Sigmoid colon (tissue), 7 donors: ENCODE data around the gene LTN1. TPM values are rescaled to one million over a fixed set of nuclear protein-coding genes. Genes with fewer than 3 reads are reported as not detected.

Experiments
- DNase-seq: peaks from one replicate; pipeline ENCODE4 v3.0.0-alpha.2; 2019
- H3K27ac ChIP-seq, 4 donors: fragments of 200-600 bp; sonication (generic); one replicate each; pipeline ENCODE4 v1.5.1; 2016 to 2019; ENCODE audit warnings: mild to moderate bottlenecking in 1 of 4
- H3K27me3 ChIP-seq, 3 donors: fragments of 200-600 bp; sonication (generic); one replicate each; pipeline ENCODE4 v1.5.1; 2019; ENCODE audit warnings: mild to moderate bottlenecking in 1 of 3
- H3K36me3 ChIP-seq, 4 donors: fragments of 200-600 bp; sonication (generic); one replicate each; pipeline ENCODE4 v1.5.1; 2016 to 2019
- H3K4me1 ChIP-seq, 4 donors: fragments of 200-600 bp; sonication (generic); one replicate each; pipeline ENCODE4 v1.5.1; 2017 to 2019
- H3K4me3 ChIP-seq, 4 donors: fragments of 200-600 bp; sonication (generic); one replicate each; pipeline ENCODE4 v1.5.1; 2017 to 2019; ENCODE audit warnings: mild to moderate bottlenecking in 2 of 4, moderate library complexity in 1 of 4
- H3K9me3 ChIP-seq, 4 donors: fragments of 200-600 bp in 3 of 4; sonication (generic) in 3 of 4; one replicate each; pipeline versions ENCODE4 v1.5.1 to v1.6.1; 2013 to 2019
- EP300 ChIP-seq, 4 donors: sonication (generic); formaldehyde crosslinking; IDR thresholded peaks; one replicate each; pipeline ENCODE4 v1.6.1; 2017; ENCODE audit warnings: antibody characterized with exemption in 4 of 4
- POLR2A ChIP-seq, 2 donors: fragments of 450-650 bp; IDR thresholded peaks; one replicate each; pipeline ENCODE4 v1.6.1; 2016; ENCODE audit warnings: antibody characterized with exemption in 2 of 2, mild to moderate bottlenecking in 2 of 2, moderate library complexity in 2 of 2
- POLR2AphosphoS5 ChIP-seq, 4 donors: sonication (generic); formaldehyde crosslinking; IDR thresholded peaks; one replicate each; pipeline ENCODE4 v1.6.1; 2017; ENCODE audit warnings: antibody characterized with exemption in 4 of 4
- WGBS, 2 donors: extraction: QIAGEN DNeasy Blood & Tissue Kit; methylation state at CpG; one replicate each; pipeline ENCODE4 v1.1.7; 2013; 5-methylcytosine and 5-hydroxymethylcytosine counted together
- intact Hi-C: fragments of 100-400 bp; cut with DNase I; formaldehyde crosslinking; loops from one replicate; pipeline ENCODE4 v1.15.1; 2023
- polyA plus RNA-seq, 3 donors: library from polyadenylated mRNA; stranded (reverse); fragments of 200-250 nt; gene quantifications; one replicate each; pipeline ENCODE4 v1.2.3, GENCODE V29; 2013
- total RNA-seq, 4 donors: library from RNA; depleted of rRNA; stranded (reverse); fragments of >200 nt; gene quantifications; one replicate each; pipeline ENCODE4 v1.1.0, GENCODE V29; 2016
- TF ChIP-seq, protein P1 (sequence below), 4 experiments: fragments of 450-650 bp in 3 of 4; fragments of 200-600 bp in 1 of 4; IDR thresholded peaks; one replicate each; pipeline ENCODE4 v1.5.1; 2016 to 2019; ENCODE audit warnings: antibody characterized with exemption in 4 of 4, mild to moderate bottlenecking in 3 of 4, moderate library complexity in 2 of 4
- donor health status: healthy with polysubstance abuse.
- donor health status: Bipolar disorder and iron deficiency.
- donor health status: healthy.

LTN1 gene
- total and polyA plus RNA-seq, 7 donors, result 3.5 to 31.0 (median 19.4) TPM

DNA sequence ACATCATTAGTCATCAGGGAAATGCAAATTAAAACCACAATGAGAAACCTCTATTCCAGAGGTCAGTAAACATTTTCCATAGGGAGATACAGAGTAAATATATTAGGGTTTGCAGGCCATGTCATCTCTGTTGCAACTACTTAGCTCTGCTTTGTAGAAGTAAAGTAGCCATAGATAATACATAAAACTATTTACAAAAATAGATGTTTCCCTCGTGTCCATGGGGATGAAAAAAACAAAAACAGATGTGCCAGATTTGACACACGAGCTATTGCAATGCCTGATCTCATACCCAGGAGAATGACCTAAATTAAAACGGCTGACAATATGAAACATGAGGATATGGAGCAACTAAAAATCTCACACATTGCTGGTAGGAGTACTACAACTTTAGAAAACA lies 17.3 kb downstream of the LTN1 start:
- no peaks in the 10 kb centered on the region for H3K27me3 ChIP-seq
- H3K9me3 ChIP-seq, result no peaks in the 10 kb centered on the region
- H3K36me3 ChIP-seq, result peaks cover 7 to 80% (median 12%) of the 10 kb centered on the region in 4 donors
- WGBS, 2 donors, result 67 to 68% methylated on average over 3 of the region's 3 CpGs
- no peak overlapping the region for H3K4me3 ChIP-seq
- intact Hi-C loops, result no loop called here
- DNase-seq, result no peak
- no peak for TF ChIP-seq EP300 (IDR thresholded peaks at IDR 0.05)
- TF ChIP-seq POLR2AphosphoS5 (IDR thresholded peaks at IDR 0.05), result no peak
- TF ChIP-seq, protein P1, sequence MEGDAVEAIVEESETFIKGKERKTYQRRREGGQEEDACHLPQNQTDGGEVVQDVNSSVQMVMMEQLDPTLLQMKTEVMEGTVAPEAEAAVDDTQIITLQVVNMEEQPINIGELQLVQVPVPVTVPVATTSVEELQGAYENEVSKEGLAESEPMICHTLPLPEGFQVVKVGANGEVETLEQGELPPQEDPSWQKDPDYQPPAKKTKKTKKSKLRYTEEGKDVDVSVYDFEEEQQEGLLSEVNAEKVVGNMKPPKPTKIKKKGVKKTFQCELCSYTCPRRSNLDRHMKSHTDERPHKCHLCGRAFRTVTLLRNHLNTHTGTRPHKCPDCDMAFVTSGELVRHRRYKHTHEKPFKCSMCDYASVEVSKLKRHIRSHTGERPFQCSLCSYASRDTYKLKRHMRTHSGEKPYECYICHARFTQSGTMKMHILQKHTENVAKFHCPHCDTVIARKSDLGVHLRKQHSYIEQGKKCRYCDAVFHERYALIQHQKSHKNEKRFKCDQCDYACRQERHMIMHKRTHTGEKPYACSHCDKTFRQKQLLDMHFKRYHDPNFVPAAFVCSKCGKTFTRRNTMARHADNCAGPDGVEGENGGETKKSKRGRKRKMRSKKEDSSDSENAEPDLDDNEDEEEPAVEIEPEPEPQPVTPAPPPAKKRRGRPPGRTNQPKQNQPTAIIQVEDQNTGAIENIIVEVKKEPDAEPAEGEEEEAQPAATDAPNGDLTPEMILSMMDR (IDR thresholded peaks at IDR 0.05), result no peak
- TF ChIP-seq POLR2A (IDR thresholded peaks at IDR 0.05), result no peak
- H3K4me1 ChIP-seq, result no peaks in the 10 kb centered on the region
- H3K27ac ChIP-seq, result no peak overlapping the region

DNA sequence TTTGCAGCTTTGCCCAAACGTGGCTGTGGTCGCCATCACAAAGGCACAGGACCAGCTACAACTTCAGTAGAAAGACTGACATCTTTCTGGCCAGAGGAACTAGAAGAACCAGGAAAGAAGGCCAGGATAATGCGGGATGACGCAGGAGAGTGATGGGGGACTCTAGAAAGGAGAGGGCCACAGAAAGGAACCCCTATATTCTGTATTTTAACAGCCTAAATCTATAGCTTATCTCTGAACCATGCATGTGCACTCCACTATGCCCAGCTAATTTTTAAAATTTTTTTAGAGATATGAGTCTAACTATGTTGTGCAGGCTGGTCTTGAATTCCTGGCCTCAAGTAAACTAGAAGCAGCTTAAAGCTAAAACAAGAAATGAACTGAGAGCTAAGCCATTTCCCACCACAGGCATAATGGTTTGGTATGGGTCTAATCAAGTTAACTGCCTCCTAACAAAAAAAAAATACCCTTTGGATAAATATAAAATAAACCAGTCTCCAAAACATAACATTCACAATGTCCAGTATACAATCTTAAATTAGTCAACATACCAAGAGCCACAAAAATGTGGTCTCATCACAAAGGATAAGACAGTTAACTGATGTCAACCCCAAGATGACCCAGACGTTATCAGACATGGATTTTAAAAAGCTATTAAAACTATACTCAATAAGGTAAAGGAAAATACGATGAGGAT lies 18.0 kb downstream of the LTN1 start:
- intact Hi-C loops, result no loop called here
- no peak for DNase-seq
- WGBS, 2 donors, result 92 to 93% methylated on average over 6 of the region's 6 CpGs
- Histone ChIP-seq H3K27me3 (no peaks in the 10 kb centered on the region), H3K36me3 (peaks cover 7 to 82% (median 11%) of the 10 kb centered on the region in 4 donors), H3K4me1 (no peaks in the 10 kb centered on the region), H3K9me3 (no peaks in the 10 kb centered on the region), H3K4me3 (no peak overlapping the region), H3K27ac (no peak overlapping the region)
- TF ChIP-seq, protein P1 (IDR thresholded peaks at IDR 0.05), result no peak
- no peak for TF ChIP-seq POLR2A (IDR thresholded peaks at IDR 0.05)
- no peak for TF ChIP-seq POLR2AphosphoS5 (IDR thresholded peaks at IDR 0.05)
- TF ChIP-seq EP300 (IDR thresholded peaks at IDR 0.05), result no peak

DNA sequence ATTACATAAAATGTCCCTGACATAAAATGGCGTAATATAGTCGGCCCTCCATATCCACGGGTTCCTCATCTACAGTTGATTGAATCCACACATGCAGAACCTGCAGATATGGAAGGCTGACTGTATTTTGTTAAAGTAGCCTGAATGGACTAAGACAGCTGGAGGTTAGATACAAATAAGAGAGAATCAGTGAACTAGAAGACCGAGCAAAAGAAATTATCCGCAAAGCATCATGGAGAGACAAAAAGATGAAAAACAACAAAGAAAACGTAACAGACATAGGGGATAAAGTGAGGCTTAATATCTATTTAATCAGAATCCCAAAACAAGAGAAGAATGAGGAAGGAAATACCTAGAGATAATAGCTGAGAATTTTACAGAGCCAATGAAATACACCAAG lies 20.3 kb downstream of the LTN1 start:
- no peak overlapping the region for H3K4me3 ChIP-seq
- H3K27me3 ChIP-seq, result no peaks in the 10 kb centered on the region
- TF ChIP-seq EP300 (IDR thresholded peaks at IDR 0.05) (no peak), POLR2A (IDR thresholded peaks at IDR 0.05) (no peak), POLR2AphosphoS5 (IDR thresholded peaks at IDR 0.05) (no peak)
- TF ChIP-seq, protein P1 (IDR thresholded peaks at IDR 0.05), result no peak
- WGBS, 2 donors, result 96% methylated on average over 6 of the region's 6 CpGs
- no peaks in the 10 kb centered on the region for H3K4me1 ChIP-seq
- H3K27ac ChIP-seq, result no peak overlapping the region
- H3K36me3 ChIP-seq, result peaks cover 0 to 82% (median 19%) of the 10 kb centered on the region in 4 donors
- no peaks in the 10 kb centered on the region for H3K9me3 ChIP-seq
- intact Hi-C loops, result no loop called here
- DNase-seq, result no peak

DNA sequence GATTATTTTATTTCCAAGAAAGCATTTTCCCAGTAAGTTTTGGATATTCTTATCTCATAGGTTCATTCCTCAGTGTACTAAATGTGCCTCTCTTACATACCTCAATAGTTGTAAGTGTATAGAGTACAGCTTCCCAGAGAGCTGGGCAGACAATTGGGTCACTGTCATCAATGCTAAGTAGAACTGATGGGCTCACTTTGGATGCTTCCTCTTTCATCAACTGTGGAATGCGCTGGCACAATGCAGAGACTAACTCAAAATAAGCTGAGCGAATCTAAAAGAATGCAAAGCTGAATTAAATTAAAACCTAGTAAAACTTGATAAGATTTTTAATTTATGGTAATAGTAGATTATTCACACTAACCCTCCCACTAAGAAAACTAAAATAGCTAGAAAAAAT lies 21.5 kb downstream of the LTN1 start:
- Histone ChIP-seq H3K4me3 (no peak overlapping the region), H3K27me3 (no peaks in the 10 kb centered on the region), H3K27ac (no peak overlapping the region), H3K9me3 (no peaks in the 10 kb centered on the region), H3K36me3 (peaks cover 7 to 83% (median 29%) of the 10 kb centered on the region in 4 donors), H3K4me1 (no peaks in the 10 kb centered on the region)
- TF ChIP-seq, protein P1 (IDR thresholded peaks at IDR 0.05), result no peak
- TF ChIP-seq POLR2A (IDR thresholded peaks at IDR 0.05) (no peak), EP300 (IDR thresholded peaks at IDR 0.05) (no peak), POLR2AphosphoS5 (IDR thresholded peaks at IDR 0.05) (no peak)
- intact Hi-C loops, result no loop called here
- no peak for DNase-seq
- 94 to 97% methylated on average over 2 of the region's 2 CpGs for WGBS, 2 donors

DNA sequence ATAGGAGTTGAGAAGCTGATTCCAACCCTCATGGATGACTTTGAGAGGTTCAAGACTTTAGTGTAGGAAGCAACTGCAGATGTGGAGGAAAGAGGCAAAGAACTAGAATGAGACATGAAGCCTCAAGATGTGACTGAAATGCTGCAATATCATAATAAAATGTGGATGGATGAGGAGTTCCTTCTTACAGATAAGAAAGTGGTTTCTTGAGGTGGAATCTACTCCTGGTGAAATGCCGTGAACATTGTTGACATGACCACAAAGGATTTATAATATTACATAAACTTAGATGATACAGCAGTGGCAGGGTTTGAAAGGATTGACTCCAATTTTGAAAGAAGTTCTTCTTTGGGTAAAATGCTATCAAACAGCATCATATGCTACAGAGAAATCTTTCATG lies 28.8 kb downstream of the LTN1 start:
- Histone ChIP-seq H3K27me3 (no peaks in the 10 kb centered on the region), H3K4me1 (peaks cover 0 to 6% (median 0%) of the 10 kb centered on the region in 4 donors), H3K36me3 (peaks cover 10 to 96% (median 31%) of the 10 kb centered on the region in 4 donors), H3K27ac (no peak overlapping the region), H3K4me3 (no peak overlapping the region), H3K9me3 (no peaks in the 10 kb centered on the region)
- TF ChIP-seq POLR2AphosphoS5 (IDR thresholded peaks at IDR 0.05) (no peak), EP300 (IDR thresholded peaks at IDR 0.05) (no peak), POLR2A (IDR thresholded peaks at IDR 0.05) (no peak)
- TF ChIP-seq, protein P1 (IDR thresholded peaks at IDR 0.05), result no peak
- intact Hi-C loops, result no loop called here
- whole genome bisulfite sequencing, 2 donors, result 96 to 98% methylated on average over 1 of the region's 1 CpG
- no peak for DNase-seq
